Adrenal gland (tissue), 12 donors: ENCODE data around the gene CACNA1C. TPM values are rescaled to one million over a fixed set of nuclear protein-coding genes. Genes with fewer than 3 reads are reported as not detected.

Experiments
- DNase-seq, 7 donors: peaks; one replicate each; pipeline ENCODE4 v3.0.0-alpha.2; 2019 to 2020
- H3K27ac ChIP-seq, 5 donors: fragments of 200-600 bp; sonication (generic) in 4 of 5; 1 replicate in 3 of 5; 2 replicates in 2 of 5; pipeline versions ENCODE4 v1.5.1 to v1.8.0; 2016 to 2020; ENCODE audit warnings: mild to moderate bottlenecking in 1 of 5
- H3K27me3 ChIP-seq: fragments of 200-600 bp; 2 replicates; pipeline ENCODE4 v1.8.0; 2021
- H3K36me3 ChIP-seq, 2 donors: fragments of 200-600 bp; replicated peaks in 1 of 2; 1 replicate in 1 of 2; 2 replicates in 1 of 2; pipeline versions ENCODE4 v1.5.1 to v1.8.0; 2018 to 2022
- H3K4me1 ChIP-seq, 2 donors: fragments of 200-600 bp; replicated peaks in 1 of 2; 1 replicate in 1 of 2; 2 replicates in 1 of 2; pipeline versions ENCODE4 v1.5.1 to v1.8.0; 2018 to 2021
- H3K4me3 ChIP-seq, 4 donors: fragments of 200-600 bp; sonication (generic) in 3 of 4; one replicate each; pipeline ENCODE4 v1.5.1; 2016 to 2018
- H3K9me3 ChIP-seq, 3 donors: fragments of 200-600 bp; sonication (generic) in 1 of 3; replicated peaks in 1 of 3; 1 replicate in 2 of 3; 2 replicates in 1 of 3; pipeline versions ENCODE4 v1.5.1 to v1.8.0; 2016 to 2021
- POLR2A ChIP-seq, 2 donors: fragments of 450-650 bp; IDR thresholded peaks; one replicate each; pipeline ENCODE4 v1.6.1; 2017; ENCODE audit warnings: antibody characterized with exemption in 2 of 2, mild to moderate bottlenecking in 2 of 2, moderate library complexity in 1 of 2
- WGBS, 4 donors: extraction: QIAGEN DNeasy Blood & Tissue Kit in 2 of 4; methylation state at CpG; one replicate each; pipeline versions ENCODE4 v1.1.5 to v1.1.7; 2013 to 2017; 5-methylcytosine and 5-hydroxymethylcytosine counted together
- intact Hi-C, 2 donors: fragments of 100-400 bp; cut with DNase I; formaldehyde crosslinking; loops; one replicate each; pipeline versions ENCODE4 v1.14.1 to v1.15.0; 2022 to 2023
- polyA plus RNA-seq, 3 donors: library from polyadenylated mRNA; stranded (reverse); fragments of 200-250 nt in 2 of 3; fragments of 350-450 nt in 1 of 3; fragmentation: Illumina TruSeq in 1 of 3; extraction: RNeasy Lipid Tissue Mini Kit (QIAGEN cat#74804) in 1 of 3; gene quantifications; one replicate each; pipeline ENCODE4 v1.2.3, GENCODE V29; 2013 to 2014
- total RNA-seq, 9 donors: library from RNA; depleted of rRNA in 4 of 9; stranded (reverse); fragments of >200 nt in 4 of 9; fragments of 120-200 nt in 1 of 9; fragmentation: NEBNext Ultra II Directional in 1 of 9; extraction: Animal tissue kit (Norgen Biotek cat#: 25700) in 1 of 9; gene quantifications; one replicate each; pipeline versions ENCODE4 v1.1.0 to v1.2.4, GENCODE V29; 2013 to 2023
- TF ChIP-seq, protein P1 (sequence below), 6 experiments: fragments of 450-650 bp in 4 of 6; fragments of 200-600 bp in 2 of 6; sonication (generic) in 1 of 6; IDR thresholded peaks; 1 replicate in 5 of 6; 2 replicates in 1 of 6; pipeline versions ENCODE4 v1.5.1 to v1.8.0; 2016 to 2021; ENCODE audit warnings: antibody characterized with exemption in 6 of 6, mild to moderate bottlenecking in 2 of 6, moderate library complexity in 1 of 6
- donor health status: healthy with polysubstance abuse.
- donor health status: Bipolar disorder and iron deficiency.
- donor health status: DM: yes; HTN: yes; CAD: no.
- donor health status: DM: no; HTN: no; CAD: no.
- donor health status: DM: no; HTN: no; CAD: no.
- donor health status: DM: yes; HTN: yes; CAD: no.

CACNA1C gene
- total and polyA plus RNA-seq, 12 donors: 1.4 to 5.8 (median 3.5) TPM

DNA sequence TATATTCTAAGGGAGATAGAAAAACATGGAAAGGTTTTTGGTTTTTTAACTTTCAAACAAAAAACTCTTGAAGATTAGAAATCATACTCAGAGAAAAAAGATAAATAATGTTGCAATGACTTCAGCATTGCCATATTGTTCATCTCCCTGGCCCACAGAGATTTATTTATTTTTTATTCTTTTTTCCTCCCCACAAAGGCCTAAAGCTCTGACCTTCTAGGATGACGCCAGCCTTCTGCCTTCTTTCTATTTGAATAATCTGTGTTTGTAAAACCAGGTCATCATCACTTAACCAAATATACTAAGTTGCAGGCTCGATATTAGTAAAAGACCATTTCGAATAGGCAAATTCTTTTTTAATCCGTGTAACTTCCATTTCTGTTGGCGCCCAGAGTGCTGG is 44.1 kb upstream of the CACNA1C start:
- WGBS, 4 donors: 54 to 62% (median 59%) methylated on average over 5 of the region's 5 CpGs
- Histone ChIP-seq H3K27ac (peak overlapping the region in 2 of 5 donors; percentile 11 to 13), H3K4me3 (no peak overlapping the region), H3K36me3 (no peaks in the 10 kb centered on the region), H3K9me3 (no peaks in the 10 kb centered on the region), H3K27me3 (no peaks in the 10 kb centered on the region), H3K4me1 (peaks cover 9 to 28% of the 10 kb centered on the region in 2 donors)
- peak in 2 of 7 donors; percentile 21 to 50 for DNase-seq
- intact Hi-C loops: no loop called here
- TF ChIP-seq, protein P1, sequence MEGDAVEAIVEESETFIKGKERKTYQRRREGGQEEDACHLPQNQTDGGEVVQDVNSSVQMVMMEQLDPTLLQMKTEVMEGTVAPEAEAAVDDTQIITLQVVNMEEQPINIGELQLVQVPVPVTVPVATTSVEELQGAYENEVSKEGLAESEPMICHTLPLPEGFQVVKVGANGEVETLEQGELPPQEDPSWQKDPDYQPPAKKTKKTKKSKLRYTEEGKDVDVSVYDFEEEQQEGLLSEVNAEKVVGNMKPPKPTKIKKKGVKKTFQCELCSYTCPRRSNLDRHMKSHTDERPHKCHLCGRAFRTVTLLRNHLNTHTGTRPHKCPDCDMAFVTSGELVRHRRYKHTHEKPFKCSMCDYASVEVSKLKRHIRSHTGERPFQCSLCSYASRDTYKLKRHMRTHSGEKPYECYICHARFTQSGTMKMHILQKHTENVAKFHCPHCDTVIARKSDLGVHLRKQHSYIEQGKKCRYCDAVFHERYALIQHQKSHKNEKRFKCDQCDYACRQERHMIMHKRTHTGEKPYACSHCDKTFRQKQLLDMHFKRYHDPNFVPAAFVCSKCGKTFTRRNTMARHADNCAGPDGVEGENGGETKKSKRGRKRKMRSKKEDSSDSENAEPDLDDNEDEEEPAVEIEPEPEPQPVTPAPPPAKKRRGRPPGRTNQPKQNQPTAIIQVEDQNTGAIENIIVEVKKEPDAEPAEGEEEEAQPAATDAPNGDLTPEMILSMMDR (IDR thresholded peaks at IDR 0.05): no peak
- TF ChIP-seq POLR2A (IDR thresholded peaks at IDR 0.05): no peak

DNA sequence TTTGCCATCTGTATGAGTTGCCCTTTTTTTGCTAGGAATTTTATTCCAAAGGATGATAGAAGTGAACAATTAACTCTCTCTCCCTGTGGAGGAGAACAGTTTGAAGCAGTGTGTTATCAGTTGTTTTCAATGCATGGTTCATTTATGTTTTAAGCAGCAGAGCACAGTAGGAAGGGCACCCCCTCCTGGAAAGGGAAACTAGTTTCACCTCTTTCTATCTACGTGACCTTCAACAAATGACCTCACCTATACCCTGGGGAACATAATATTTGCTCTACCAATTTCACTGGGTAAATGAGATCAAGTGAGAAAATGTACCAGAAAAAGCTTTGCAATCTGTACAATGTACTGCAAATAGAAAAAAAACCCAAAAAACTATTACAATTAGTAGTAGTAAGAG is 43.2 kb upstream of the CACNA1C start:
- H3K9me3 ChIP-seq: no peaks in the 10 kb centered on the region
- TF ChIP-seq, protein P1 (IDR thresholded peaks at IDR 0.05): no peak
- no peak for TF ChIP-seq POLR2A (IDR thresholded peaks at IDR 0.05)
- H3K4me1 ChIP-seq: peaks cover 16 to 36% of the 10 kb centered on the region in 2 donors
- no peak for DNase-seq
- no peaks in the 10 kb centered on the region for H3K27me3 ChIP-seq
- no peak overlapping the region for H3K27ac ChIP-seq
- H3K36me3 ChIP-seq: no peaks in the 10 kb centered on the region
- H3K4me3 ChIP-seq: no peak overlapping the region
- 50 to 72% (median 52%) methylated on average over 1 of the region's 1 CpG for WGBS, 4 donors
- intact Hi-C loops: no loop called here

DNA sequence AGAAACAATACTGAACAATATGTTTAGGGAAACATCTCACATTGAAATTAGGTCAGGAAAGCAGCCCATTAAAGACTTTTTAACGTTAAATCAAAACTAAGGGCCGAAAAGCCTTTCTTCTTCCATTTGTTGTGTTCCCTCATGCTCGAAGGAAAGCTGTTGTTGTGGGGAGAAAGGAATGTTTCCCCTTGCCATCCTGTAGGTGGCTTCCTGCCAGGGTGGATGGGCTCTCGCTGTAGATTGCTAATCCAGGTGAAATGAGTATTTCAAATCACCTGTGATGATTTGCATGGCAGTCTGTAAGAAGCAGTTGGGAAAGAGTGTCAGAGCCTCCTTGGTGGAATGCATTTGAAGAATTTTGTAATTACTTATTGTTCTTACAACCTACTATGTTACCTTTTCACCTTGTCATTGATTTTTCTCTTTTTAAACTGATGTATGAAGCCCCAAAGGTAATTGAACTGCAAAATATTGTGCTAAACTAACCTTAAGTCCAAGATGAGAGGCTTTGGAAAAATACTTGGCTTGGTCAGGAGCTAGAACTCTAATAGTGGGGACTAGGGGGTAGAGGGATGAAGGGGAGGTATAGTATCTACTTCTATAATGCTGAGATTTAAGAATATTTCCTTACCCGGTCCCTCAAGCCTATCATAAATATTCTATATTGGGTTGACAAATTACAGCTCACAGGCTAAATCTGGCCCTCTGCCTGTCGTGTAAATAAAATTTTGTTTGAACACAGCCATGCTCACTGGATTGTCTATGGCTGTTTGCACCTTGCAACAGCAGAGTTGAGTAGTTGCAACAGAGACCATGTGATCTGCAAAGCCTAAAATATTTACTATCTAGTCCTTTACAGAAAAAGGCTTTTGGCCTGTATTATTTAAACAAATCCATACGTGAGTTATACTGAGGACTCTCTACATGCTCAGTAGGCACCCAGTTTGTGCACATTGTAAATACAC is 40.9 kb upstream of the CACNA1C start:
- Histone ChIP-seq H3K4me3 (no peak overlapping the region), H3K27ac (peak overlapping the region in 3 of 5 donors; percentile 67 to 87 (median 73)), H3K36me3 (no peaks in the 10 kb centered on the region), H3K9me3 (no peaks in the 10 kb centered on the region), H3K27me3 (no peaks in the 10 kb centered on the region), H3K4me1 (peaks cover 16 to 34% of the 10 kb centered on the region in 2 donors)
- 90 to 94% (median 93%) methylated on average over 7 of the region's 7 CpGs for WGBS, 4 donors
- intact Hi-C loops: no loop called here
- no peak for DNase-seq
- TF ChIP-seq, protein P1 (IDR thresholded peaks at IDR 0.05): no peak
- no peak for TF ChIP-seq POLR2A (IDR thresholded peaks at IDR 0.05)

DNA sequence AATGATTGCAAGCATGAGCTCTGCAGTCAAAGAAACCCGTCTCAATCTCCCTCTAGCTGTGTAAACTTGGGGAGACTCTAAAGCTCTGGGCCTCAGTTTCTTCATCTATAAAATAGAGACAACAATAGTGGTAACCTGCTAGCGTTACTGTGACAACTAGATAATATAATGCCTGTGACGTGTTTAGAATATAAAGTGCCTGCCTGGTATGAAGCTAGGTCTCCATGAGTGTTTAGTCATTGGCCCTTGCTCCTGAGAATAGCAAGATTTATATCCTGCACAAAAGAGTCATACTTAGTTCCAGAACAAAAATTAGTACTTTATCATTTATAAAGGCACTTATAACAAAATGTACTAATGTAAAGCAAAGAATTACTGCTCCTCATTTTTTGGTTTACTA is 39.7 kb upstream of the CACNA1C start:
- DNase-seq: peak in 1 of 7 donors; percentile 21
- peaks cover 16 to 33% of the 10 kb centered on the region in 2 donors for H3K4me1 ChIP-seq
- no peaks in the 10 kb centered on the region for H3K27me3 ChIP-seq
- WGBS, 4 donors: 42 to 56% (median 51%) methylated on average over 3 of the region's 3 CpGs
- intact Hi-C loops: no loop called here
- peak overlapping the region; percentile 67 to 87 (median 73) for H3K27ac ChIP-seq
- no peaks in the 10 kb centered on the region for H3K36me3 ChIP-seq
- TF ChIP-seq, protein P1 (IDR thresholded peaks at IDR 0.05): no peak
- H3K4me3 ChIP-seq: no peak overlapping the region
- no peaks in the 10 kb centered on the region for H3K9me3 ChIP-seq
